Upper lobe of left lung (tissue), 6 donors: ENCODE data around the gene CHAF1B. TPM values are rescaled to one million over a fixed set of nuclear protein-coding genes. Genes with fewer than 3 reads are reported as not detected.

Source experiments
- ATAC-seq, 2 donors: fragments of 200-7000 bp; cut with Tn5 transposase; one replicate each; pipeline ENCODE4 v1.9.1; 2022; ENCODE audit warnings: mild to moderate bottlenecking in 2 of 2, moderate library complexity in 2 of 2; ENCODE audit not compliant: low FRiP score in 2 of 2
- DNase-seq, 2 donors: peaks; one replicate each; pipeline ENCODE4 v3.0.0-alpha.2; 2019 to 2020
- H3K27ac ChIP-seq, 4 donors: fragments of 200-600 bp; sonication (generic); one replicate each; pipeline ENCODE4 v1.5.1; 2016 to 2019
- H3K27me3 ChIP-seq, 4 donors: fragments of 200-600 bp; sonication (generic); one replicate each; pipeline ENCODE4 v1.5.1; 2017 to 2019
- H3K36me3 ChIP-seq, 4 donors: fragments of 200-600 bp; sonication (generic); one replicate each; pipeline ENCODE4 v1.5.1; 2016 to 2019
- H3K4me1 ChIP-seq, 4 donors: fragments of 200-600 bp; sonication (generic); one replicate each; pipeline ENCODE4 v1.5.1; 2018 to 2019
- H3K4me3 ChIP-seq, 4 donors: fragments of 200-600 bp; sonication (generic); one replicate each; pipeline ENCODE4 v1.5.1; 2017 to 2019; ENCODE audit warnings: mild to moderate bottlenecking in 2 of 4, moderate library complexity in 1 of 4
- H3K9me3 ChIP-seq, 4 donors: fragments of 200-600 bp; sonication (generic); one replicate each; pipeline ENCODE4 v1.5.1; 2018 to 2019
- CTCF ChIP-seq, 6 experiments: fragments of 450-650 bp in 4 of 6; fragments of 200-600 bp in 2 of 6; sonication (generic) in 2 of 6; IDR thresholded peaks; one replicate each; pipeline ENCODE4 v1.5.1; 2016 to 2019; ENCODE audit warnings: antibody characterized with exemption in 6 of 6
- EP300 ChIP-seq, 4 donors: sonication (generic); formaldehyde crosslinking; IDR thresholded peaks; one replicate each; pipeline ENCODE4 v1.5.1; 2017; ENCODE audit warnings: antibody characterized with exemption in 4 of 4, control low read depth in 2 of 4
- POLR2A ChIP-seq, 4 donors: fragments of 450-650 bp; IDR thresholded peaks; one replicate each; pipeline ENCODE4 v1.5.1; 2016 to 2017; ENCODE audit warnings: antibody characterized with exemption in 4 of 4, mild to moderate bottlenecking in 2 of 4
- POLR2AphosphoS5 ChIP-seq, 2 donors: sonication (generic); formaldehyde crosslinking; IDR thresholded peaks; one replicate each; pipeline ENCODE4 v1.5.1; 2017; ENCODE audit warnings: antibody characterized with exemption in 2 of 2
- WGBS, 2 donors: methylation state at CpG; one replicate each; pipeline ENCODE4 v1.1.5; 2017 to 2018; 5-methylcytosine and 5-hydroxymethylcytosine counted together
- total RNA-seq, 6 donors: library from RNA; depleted of rRNA in 4 of 6; stranded (reverse); fragments of >200 nt in 4 of 6; gene quantifications; one replicate each; pipeline versions ENCODE4 v1.1.0 to v1.2.1, GENCODE V29; 2016 to 2021
- donor health status: DM: no; HTN: no; CAD: no; lungs with moderate emphysema.
- donor health status: DM: no; HTN: yes; CAD: no; lungs with severe emphysema.

The CHAF1B gene
- total RNA-seq, 6 donors from 2014 or later, result 0.55 to 2.1 (median 1.2) TPM

- no peak for TF ChIP-seq POLR2A (IDR thresholded peaks at IDR 0.05)
- TF ChIP-seq EP300 (IDR thresholded peaks at IDR 0.05), result no peak
- TF ChIP-seq CTCF (IDR thresholded peaks at IDR 0.05), result no peak
- TF ChIP-seq POLR2AphosphoS5 (IDR thresholded peaks at IDR 0.05), result no peak
- Histone ChIP-seq H3K9me3 (no peaks in the 10 kb centered on the region), H3K4me3 (no peak overlapping the region), H3K27ac (no peak overlapping the region), H3K4me1 (no peaks in the 10 kb centered on the region), H3K27me3 (no peaks in the 10 kb centered on the region), H3K36me3 (peaks cover 17 to 77% (median 38%) of the 10 kb centered on the region in 4 donors)
- DNase-seq (no peak), ATAC-seq (no peak)
- WGBS, 2 donors, result 91 to 95% methylated on average over 5 of the region's 5 CpGs
Measured at GRCh38 chr21:36354918-36355680, 30.1 kb upstream of the CHAF1B start.

- H3K36me3 ChIP-seq, result peaks cover 24 to 82% (median 39%) of the 10 kb centered on the region in 4 donors
- no peaks in the 10 kb centered on the region for H3K27me3 ChIP-seq
- TF ChIP-seq POLR2AphosphoS5 (IDR thresholded peaks at IDR 0.05), result no peak
- no peak for TF ChIP-seq CTCF (IDR thresholded peaks at IDR 0.05)
- no peak for TF ChIP-seq EP300 (IDR thresholded peaks at IDR 0.05)
- TF ChIP-seq POLR2A (IDR thresholded peaks at IDR 0.05), result no peak
- no peaks in the 10 kb centered on the region for H3K4me1 ChIP-seq
- no peaks in the 10 kb centered on the region for H3K9me3 ChIP-seq
- DNase-seq (no peak), ATAC-seq (no peak)
- no peak overlapping the region for H3K27ac ChIP-seq
- WGBS, 2 donors, result 59 to 66% methylated on average over 2 of the region's 2 CpGs
- no peak overlapping the region for H3K4me3 ChIP-seq
Measured at GRCh38 chr21:36355868-36356267, 29.3 kb upstream of the CHAF1B start.

GRCh38 chr21:36359185-36359584, 26.0 kb upstream of the CHAF1B start:
- no peak for ATAC-seq
- Histone ChIP-seq H3K27me3 (no peaks in the 10 kb centered on the region), H3K27ac (no peak overlapping the region), H3K36me3 (peaks cover 37 to 94% (median 65%) of the 10 kb centered on the region in 4 donors), H3K9me3 (no peaks in the 10 kb centered on the region), H3K4me1 (no peaks in the 10 kb centered on the region), H3K4me3 (no peak overlapping the region)
- 94 to 95% methylated on average over 2 of the region's 2 CpGs for WGBS, 2 donors
- DNase-seq, result no peak
- TF ChIP-seq POLR2A (IDR thresholded peaks at IDR 0.05) (no peak), POLR2AphosphoS5 (IDR thresholded peaks at IDR 0.05) (no peak), CTCF (IDR thresholded peaks at IDR 0.05) (no peak), EP300 (IDR thresholded peaks at IDR 0.05) (no peak)

GRCh38 chr21:36369064-36369685, 16.0 kb upstream of the CHAF1B start:
- H3K27ac ChIP-seq, result no peak overlapping the region
- H3K36me3 ChIP-seq, result peaks cover 44 to 100% (median 79%) of the 10 kb centered on the region in 4 donors
- no peaks in the 10 kb centered on the region for H3K9me3 ChIP-seq
- no peaks in the 10 kb centered on the region for H3K27me3 ChIP-seq
- TF ChIP-seq EP300 (IDR thresholded peaks at IDR 0.05) (no peak), POLR2AphosphoS5 (IDR thresholded peaks at IDR 0.05) (no peak), CTCF (IDR thresholded peaks at IDR 0.05) (no peak), POLR2A (IDR thresholded peaks at IDR 0.05) (no peak)
- no peaks in the 10 kb centered on the region for H3K4me1 ChIP-seq
- H3K4me3 ChIP-seq, result no peak overlapping the region
- ATAC-seq (no peak), DNase-seq (no peak)
- 85% methylated on average over 7 of the region's 7 CpGs for WGBS, 2 donors
